GM12878 (cell line): ENCODE measurements around the gene FOXP4. TPM values are rescaled to one million over a fixed set of nuclear protein-coding genes. Genes with fewer than 3 reads are reported as not detected.
A peak's percentile ranks its signal among the peaks of the same experiment; 100 is the strongest.

Experiments
- ATAC-seq: fragments of 200-7000 bp; cut with Tn5 transposase; 3 replicates; pipeline ENCODE4 v1.9.1; 2020; ENCODE audit warnings: mild to moderate bottlenecking, moderate library complexity
- BruUV-seq: library from RNA; stranded (reverse); fragments of 400-500 nt; replicated peaks from 2 replicates; lab custom pipeline; 2021; lab: Mats Ljungman, UMichigan
- CTCF ChIA-PET: fragments of 300-600 bp; sonication (Branson Sonifier 250); formaldehyde crosslinking; extraction: SDS; loops from one replicate; lab custom pipeline; 2021; ENCODE audit warnings: inconsistent platforms; lab: Yijun Ruan, JAX
- POLR2A ChIA-PET: fragments of 350-600 bp; formaldehyde crosslinking; extraction: SDS; loops from one replicate; lab custom pipeline; 2021; ENCODE audit warnings: inconsistent platforms; lab: Charles Lee
- RAD21 ChIA-PET: fragments of 300-600 bp; sonication (Branson Sonifier 250); formaldehyde crosslinking; loops from one replicate; lab custom pipeline; 2023; ENCODE audit warnings: antibody characterized with exemption; ENCODE audit not compliant: unreplicated experiment; lab: Charles Lee
- SMC1A ChIA-PET: fragments of 300-600 bp; sonication (Branson Sonifier 250); formaldehyde crosslinking; loops from one replicate; lab custom pipeline; 2023; ENCODE audit not compliant: unreplicated experiment, uncharacterized antibody; lab: Charles Lee
- DNase-seq: peaks from one replicate; pipeline ENCODE4 v3.0.0-alpha.2; 2011; ENCODE audit warnings: low read depth, low spot score
- FAIRE-seq: peaks from 3 replicates; lab custom pipeline; 2011; peaks lifted over from hg19 to GRCh38; lab: Jason Lieb, UNC
- H2AFZ ChIP-seq: 2 replicates; pipeline ENCODE4 v1.6.0; 2011; ENCODE audit warnings: low read depth, low read length, control low read depth; ENCODE audit not compliant: control insufficient read depth
- H3K27ac ChIP-seq: 2 replicates; pipeline ENCODE4 v1.5.1; 2011; ENCODE audit warnings: control low read depth; ENCODE audit not compliant: control insufficient read depth, insufficient read depth
- H3K27me3 ChIP-seq, 2 experiments: replicated peaks in 1 of 2; 2 replicates each; pipeline versions ENCODE4 v1.6.0 to v1.6.1; 2011; ENCODE audit warnings: low read length in 1 of 2; ENCODE audit not compliant: control insufficient read depth in 2 of 2, insufficient read depth in 2 of 2
- H3K36me3 ChIP-seq, 2 experiments: 2 replicates each; pipeline ENCODE4 v1.5.1; 2011; ENCODE audit warnings: low read length in 1 of 2; ENCODE audit not compliant: control insufficient read depth in 2 of 2, insufficient read depth in 2 of 2
- H3K4me1 ChIP-seq: 2 replicates; pipeline ENCODE4 v1.6.1; 2011; ENCODE audit warnings: mild to moderate bottlenecking, low read length, moderate library complexity, mixed read lengths; ENCODE audit not compliant: control insufficient read depth, insufficient read depth
- H3K4me2 ChIP-seq: 2 replicates; pipeline ENCODE4 v1.6.0; 2011; ENCODE audit warnings: control low read depth; ENCODE audit not compliant: control insufficient read depth, insufficient read depth
- H3K4me3 ChIP-seq: fragments of 200-600 bp; sonication (generic); 2 replicates; pipeline ENCODE4 v1.5.1; 2016
- H3K79me2 ChIP-seq: 2 replicates; pipeline ENCODE4 v1.6.0; 2011; ENCODE audit warnings: low read length; ENCODE audit not compliant: control insufficient read depth, insufficient read depth
- H3K9ac ChIP-seq: 2 replicates; pipeline ENCODE4 v1.8.0; 2011; ENCODE audit warnings: low read length, control low read depth, mixed read lengths; ENCODE audit not compliant: control insufficient read depth, insufficient read depth
- H3K9me3 ChIP-seq: replicated peaks from 3 replicates; pipeline ENCODE4 v1.5.1; 2011; ENCODE audit warnings: mild to moderate bottlenecking, low read length; ENCODE audit not compliant: control insufficient read depth, insufficient read depth
- H4K20me1 ChIP-seq: 2 replicates; pipeline ENCODE4 v1.6.0; 2011; ENCODE audit not compliant: control insufficient read depth, insufficient read depth
- ATF3 ChIP-seq: IDR thresholded peaks from 2 replicates; pipeline ENCODE4 v1.6.1; 2011; ENCODE audit warnings: low read depth, mild to moderate bottlenecking, low read length, moderate library complexity, borderline replicate concordance; ENCODE audit errors: extremely low read depth
- BACH1 ChIP-seq: fragments of 450-650 bp; IDR thresholded peaks from 2 replicates; pipeline ENCODE4 v1.6.1; 2017; ENCODE audit warnings: mild to moderate bottlenecking, borderline replicate concordance
- CBX3 ChIP-seq: fragments of 200-600 bp; sonication (generic); IDR thresholded peaks from 2 replicates; pipeline ENCODE4 v1.6.1; 2016; ENCODE audit warnings: low read depth, borderline replicate concordance
- EGR1 ChIP-seq, 2 experiments: IDR thresholded peaks; 1 replicate in 1 of 2; 2 replicates in 1 of 2; pipeline ENCODE4 v1.6.1; 2011 to 2012; ENCODE audit warnings: low read depth in 2 of 2, low read length in 2 of 2, borderline replicate concordance in 1 of 2, mild to moderate bottlenecking in 1 of 2, moderate library complexity in 1 of 2
- ELK1 ChIP-seq: IDR thresholded peaks from 2 replicates; pipeline ENCODE4 v1.6.1; 2012; ENCODE audit warnings: low read depth, low read length, improper control_type of control experiment
- GABPA ChIP-seq: IDR thresholded peaks from 2 replicates; pipeline ENCODE4 v1.6.1; 2014; ENCODE audit warnings: antibody characterized with exemption, low read depth, mild to moderate bottlenecking, inconsistent platforms
- HCFC1 ChIP-seq: fragments of 150-350 bp; IDR thresholded peaks from 2 replicates; pipeline ENCODE4 v1.6.1; 2014; ENCODE audit warnings: low read length
- IKZF2 ChIP-seq, 2 experiments: fragments of 450-650 bp; IDR thresholded peaks; 2 replicates each; pipeline ENCODE4 v1.6.1; 2017; ENCODE audit warnings: mild to moderate bottlenecking in 2 of 2, moderate library complexity in 2 of 2
- LARP7 ChIP-seq: fragments of 450-650 bp; IDR thresholded peaks from 2 replicates; pipeline ENCODE4 v1.6.1; 2017; ENCODE audit warnings: mild to moderate bottlenecking
- MEF2B ChIP-seq: fragments of 450-650 bp; IDR thresholded peaks from 2 replicates; pipeline ENCODE4 v1.6.1; 2018; ENCODE audit warnings: mild to moderate bottlenecking, moderate library complexity; ENCODE audit not compliant: partially characterized antibody, poor library complexity, severe bottlenecking
- MLLT1 ChIP-seq: fragments of 450-650 bp; IDR thresholded peaks from 2 replicates; pipeline ENCODE4 v1.6.1; 2016; ENCODE audit warnings: mild to moderate bottlenecking
- NR2C1 ChIP-seq: fragments of 450-650 bp; IDR thresholded peaks from 2 replicates; pipeline ENCODE4 v1.6.1; 2017; ENCODE audit warnings: antibody characterized with exemption, mild to moderate bottlenecking, moderate library complexity
- PML ChIP-seq: IDR thresholded peaks from 2 replicates; pipeline ENCODE4 v1.6.1; 2012; ENCODE audit warnings: low read length, inconsistent platforms
- POLR2A ChIP-seq: IDR thresholded peaks from 2 replicates; pipeline ENCODE4 v1.6.1; 2011; ENCODE audit warnings: low read depth, mild to moderate bottlenecking, low read length
- RAD51 ChIP-seq: fragments of 450-650 bp; IDR thresholded peaks from 2 replicates; pipeline ENCODE4 v1.6.1; 2016; ENCODE audit warnings: moderate library complexity, mild to moderate bottlenecking, inconsistent platforms
- RCOR1 ChIP-seq: conservative IDR thresholded peaks from 2 replicates; pipeline ENCODE4 v1.6.1; 2012; ENCODE audit warnings: low read depth, low read length, improper control_type of control experiment
- SMC3 ChIP-seq: IDR thresholded peaks from 2 replicates; pipeline ENCODE4 v1.6.1; 2011; ENCODE audit warnings: low read length, improper control_type of control experiment, borderline replicate concordance
- TAF1 ChIP-seq: IDR thresholded peaks from 2 replicates; pipeline ENCODE4 v1.6.1; 2011; ENCODE audit warnings: mild to moderate bottlenecking, low read depth, low read length, borderline replicate concordance
- TCF7 ChIP-seq: IDR thresholded peaks from 2 replicates; pipeline ENCODE4 v1.6.1; 2014; ENCODE audit warnings: antibody characterized with exemption, borderline replicate concordance
- ZNF217 ChIP-seq: fragments of 450-650 bp; IDR thresholded peaks from 2 replicates; pipeline ENCODE4 v1.6.1; 2017; ENCODE audit warnings: antibody characterized with exemption, mild to moderate bottlenecking
- WGBS: methylation state at CpG from one replicate; pipeline ENCODE4 v1.1.6; 2016; ENCODE audit warnings: low lambda C conversion rate; ENCODE audit not compliant: insufficient replicate concordance, insufficient coverage; ENCODE audit errors: missing lambda C conversion rate; 5-methylcytosine and 5-hydroxymethylcytosine counted together
- in situ Hi-C: fragments of 300-500 bp; cut with MboI; formaldehyde crosslinking; loops from 9 replicates; pipeline ENCODE4 v1.14.3; 2018; ENCODE audit warnings: mixed read lengths
- intact Hi-C: fragments of 100-400 bp; cut with micrococcal nuclease; formaldehyde crosslinking; loops from one replicate; pipeline ENCODE4 v1.14.2; 2022; ENCODE audit not compliant: unreplicated experiment
- polyA plus RNA-seq, 11 experiments: library from polyadenylated mRNA; depleted of rRNA in 4 of 11; unstranded in 6 of 11; stranded (reverse) in 5 of 11; fragments of >200 nt; fragmentation: Nextera tagmentation in 4 of 11; fragmentation: Illumina TruSeq in 1 of 11; extraction: Ambion mirVana in 4 of 11; extraction: Trizol in 1 of 11; gene quantifications; 1 replicate in 1 of 11; 2 replicates in 10 of 11; pipeline versions ENCODE4 v1.2.1 to v1.2.3, GENCODE V29; 2011 to 2016; ENCODE audit warnings: inconsistent platforms in 2 of 11, missing spikeins in 2 of 11, low read depth in 1 of 11
- total RNA-seq, 4 experiments: library from RNA; depleted of rRNA in 3 of 4; stranded (reverse); fragments of >200 nt in 3 of 4; fragmentation: Illumina TruSeq in 1 of 4; extraction: Trizol in 1 of 4; gene quantifications; 2 replicates each; pipeline versions ENCODE4 v1.2.1 to v1.2.3, GENCODE V29; 2013 to 2021

Gene FOXP4
- total and polyA plus RNA-seq, 10 of the 15 experiments (the other 5 are each of a cell fraction or from before 2014, with no cell fraction given): 0.31 to 46.1 (median 2.3) TPM

GRCh38 chr6:41546475-41546865 is 289 bp downstream of the FOXP4 start (continued):
- TF ChIP-seq CBX3: no peak
- no peak for TF ChIP-seq ATF3
- no peak for TF ChIP-seq GABPA

- SMC1A ChIA-PET: interaction anchor here (1.6 kb wide), 1 partner anchor 14 kb away, joined by 4 read pairs; no protein-coding TSS in a partner anchor
- H3K4me1 ChIP-seq: peaks cover 16% of the 10 kb centered on the region
- TF ChIP-seq IKZF2 (IDR thresholded peaks at IDR 0.05): no peak; a peak in 1 of 4 replicates
- no peak for TF ChIP-seq ZNF217
- no peak for TF ChIP-seq RAD51
- TF ChIP-seq SMC3: no peak
- no peak for TF ChIP-seq RCOR1
- no peak for TF ChIP-seq TCF7
- TF ChIP-seq MEF2B: no peak
- 0 out of 3 replicates have a peak, but pooled peaks of 1 of the 2 experiments have one; percentile 20 for TF ChIP-seq EGR1 (IDR thresholded peaks at IDR 0.05; ENCODE audit: borderline replicate concordance in 1 of 2, low read depth in 2 of 2, low read length in 2 of 2)
- TF ChIP-seq POLR2A: 0 out of 2 replicates have a peak, but pooled peaks have one; percentile 15
- TF ChIP-seq MLLT1: peak; percentile 40; the same call in 1 of the 2 replicates
- no peak for TF ChIP-seq TAF1
- no peak for TF ChIP-seq BACH1
- TF ChIP-seq ELK1: no peak
- no peak; the same call in 1 of the 2 replicates for TF ChIP-seq LARP7
- TF ChIP-seq HCFC1: no peak
- TF ChIP-seq NR2C1: no peak
- no peak for TF ChIP-seq PML
Measured at GRCh38 chr6:41546866-41547798, 951 bp downstream of the FOXP4 start.

More at GRCh38 chr6:41546866-41547798, 951 bp downstream of the FOXP4 start:
- peak overlapping the region; percentile 71 for H3K9ac ChIP-seq
- no TSS peak for BruUV-seq
- ChIA-PET RAD21 (interaction anchor here (0.6 to 3.3 kb wide), 4 partner anchors 41 to 213 kb away, joined by 3 to 16 read pairs (median 7); no protein-coding TSS in a partner anchor), POLR2A (interaction anchor here (1.0 to 1.8 kb wide), 4 partner anchors 8 to 121 kb away, joined by 3 to 6 read pairs (median 4); no protein-coding TSS in a partner anchor), CTCF (interaction anchor here (1.6 kb wide), 1 partner anchor 82 kb away, joined by 4 read pairs; no protein-coding TSS in a partner anchor)
- peaks cover 37% of the 10 kb centered on the region for H3K79me2 ChIP-seq
- peaks cover 0 to 2% of the 10 kb centered on the region in 2 experiments; a peak in 3 of 4 replicates for H3K36me3 ChIP-seq
- H2AFZ ChIP-seq: peak overlapping the region; percentile 22
- peak overlapping the region; percentile 91 for H3K4me3 ChIP-seq
- peak overlapping the region; percentile 64 for H3K4me2 ChIP-seq
- H4K20me1 ChIP-seq: peaks cover 23% of the 10 kb centered on the region
- intact Hi-C loops (loop anchor here (2.0 to 5.0 kb wide), 5 partner anchors 45 to 185 kb away; no protein-coding TSS in a partner anchor), in situ Hi-C loops (no loop called here)
- no peaks in the 10 kb centered on the region for H3K27me3 ChIP-seq
- no peak for DNase-seq
- H3K27ac ChIP-seq: peak overlapping the region; percentile 48; the same call in 1 of the 2 replicates
- FAIRE-seq: peak; percentile 44
- WGBS: 0% methylated on average over 42 of the region's 82 CpGs
- ATAC-seq: peak; percentile 13
- no peaks in the 10 kb centered on the region for H3K9me3 ChIP-seq
